Cardiac fibroblast (primary cell): ENCODE data around the gene OGFOD2.

Experiments used
- DNase-seq, 2 donors: peaks; one replicate each; pipeline versions ENCODE4 v3.0.0 to v3.0.0-alpha.2; 2010; ENCODE audit warnings: low read depth in 2 of 2
- H3K4me3 ChIP-seq, 2 donors: replicated peaks in 1 of 2; 1 replicate in 1 of 2; 2 replicates in 1 of 2; pipeline ENCODE4 v1.5.1; 2011; ENCODE audit warnings: low read depth in 2 of 2, low read length in 2 of 2, mild to moderate bottlenecking in 2 of 2, moderate library complexity in 1 of 2
- CTCF ChIP-seq: IDR thresholded peaks from one replicate; pipeline ENCODE4 v1.5.1; 2011; ENCODE audit warnings: low read depth, mild to moderate bottlenecking, low read length, inconsistent platforms

Gene OGFOD2

GRCh38 chr12:122989874-122990419, 14.9 kb downstream of the OGFOD2 start:
- DNase-seq: no peak
- no peak overlapping the region for H3K4me3 ChIP-seq
- no peak for TF ChIP-seq CTCF

GRCh38 chr12:122990561-122990960, 15.5 kb downstream of the OGFOD2 start:
- H3K4me3 ChIP-seq: no peak overlapping the region
- TF ChIP-seq CTCF: no peak
- DNase-seq: no peak

- no peak overlapping the region for H3K4me3 ChIP-seq
- no peak for DNase-seq
- TF ChIP-seq CTCF: no peak
These were observed 16.0 kb downstream of the OGFOD2 start for GRCh38 chr12:122990961-122991622.

GRCh38 chr12:122991623-122992275, 16.7 kb downstream of the OGFOD2 start:
- no peak overlapping the region for H3K4me3 ChIP-seq
- TF ChIP-seq CTCF: no peak
- no peak for DNase-seq

GRCh38 chr12:122992386-122992785, 17.3 kb downstream of the OGFOD2 start:
- TF ChIP-seq CTCF: no peak
- no peak overlapping the region for H3K4me3 ChIP-seq
- no peak for DNase-seq

GRCh38 chr12:122994140-122994675, 19.2 kb downstream of the OGFOD2 start:
- DNase-seq: no peak
- no peak for TF ChIP-seq CTCF
- H3K4me3 ChIP-seq: no peak overlapping the region
